ENCODE measurements around the gene ALPK1. TPM values are rescaled to one million over a fixed set of nuclear protein-coding genes. Genes with fewer than 3 reads are reported as not detected.

Gene ALPK1
- total RNA-seq, 1 experiment from 2014 or later: 21.3 TPM

- H3K27ac ChIP-seq (ENCODE audit: low read depth, low read length): no peak overlapping the region
- ChIA-PET CTCF (no interaction called here), RAD21 (ENCODE audit: low non-redundant PET in 1 of 2, low total read pairs in 2 of 2, uncharacterized antibody in 2 of 2, unreplicated experiment in 2 of 2) (no interaction called here)
Observed at GRCh38 chr4:112448306-112449132, 151.3 kb downstream of the ALPK1 start.

More at GRCh38 chr4:112448306-112449132, 151.3 kb downstream of the ALPK1 start:
- Histone ChIP-seq H3K9me2 (ENCODE audit: insufficient read depth) (no peaks in the 10 kb centered on the region), H2AFZ (ENCODE audit: low read depth, low read length, poor library complexity, severe bottlenecking) (no peak overlapping the region), H3K4me2 (ENCODE audit: low read length) (no peak overlapping the region), H4K20me1 (ENCODE audit: insufficient read depth) (no peaks in the 10 kb centered on the region), H3K9ac (ENCODE audit: low read length) (no peak overlapping the region), H3K79me2 (ENCODE audit: insufficient read depth, low read length) (no peaks in the 10 kb centered on the region), H3K4me3 (replicated peaks in 1 of 2; ENCODE audit: low read depth in 1 of 2, low read length in 2 of 2) (no peak overlapping the region), H3K27me3 (ENCODE audit: insufficient read depth, low read length) (no peaks in the 10 kb centered on the region), H3K36me3 (ENCODE audit: control insufficient read depth in 1 of 2, insufficient read depth in 2 of 2, low read length in 2 of 2) (no peaks in the 10 kb centered on the region), H3K9me3 (ENCODE audit: control insufficient read depth in 1 of 2, insufficient read depth in 1 of 2, low read depth in 1 of 2, low read length in 2 of 2) (no peaks in the 10 kb centered on the region), H3K4me1 (ENCODE audit: control insufficient read depth in 1 of 2, insufficient read depth in 2 of 2, low read length in 2 of 2) (no peaks in the 10 kb centered on the region)
- no TSS peak for BruUV-seq (replicated peaks)
- DNase-seq (ENCODE audit: low read depth, low spot score): no peak
- intact Hi-C loops (cut with micrococcal nuclease): no loop called here
- ATAC-seq: no peak
- TF ChIP-seq POLR2A (IDR thresholded peaks at IDR 0.05; ENCODE audit: borderline replicate concordance, extremely low read depth, insufficient read depth, insufficient read length): no peak
- TF ChIP-seq CBX3 (IDR thresholded peaks at IDR 0.05; ENCODE audit: low read depth): no peak
- TF ChIP-seq SP1 (IDR thresholded peaks at IDR 0.05; ENCODE audit: low read depth): no peak
- TF ChIP-seq SIN3A (IDR thresholded peaks at IDR 0.05; ENCODE audit: low read depth): no peak
- TF ChIP-seq CTCF (IDR thresholded peaks at IDR 0.05 in 2 of 3, conservative IDR thresholded peaks at IDR 0.05 in 1 of 3; ENCODE audit: borderline replicate concordance in 1 of 3, insufficient read depth in 1 of 3, low read depth in 2 of 3, low read length in 2 of 3): no peak
- POLR2A ChIA-PET: no interaction called here
